ENCODE results near the gene ZNF365.

ZNF365 gene

DNA sequence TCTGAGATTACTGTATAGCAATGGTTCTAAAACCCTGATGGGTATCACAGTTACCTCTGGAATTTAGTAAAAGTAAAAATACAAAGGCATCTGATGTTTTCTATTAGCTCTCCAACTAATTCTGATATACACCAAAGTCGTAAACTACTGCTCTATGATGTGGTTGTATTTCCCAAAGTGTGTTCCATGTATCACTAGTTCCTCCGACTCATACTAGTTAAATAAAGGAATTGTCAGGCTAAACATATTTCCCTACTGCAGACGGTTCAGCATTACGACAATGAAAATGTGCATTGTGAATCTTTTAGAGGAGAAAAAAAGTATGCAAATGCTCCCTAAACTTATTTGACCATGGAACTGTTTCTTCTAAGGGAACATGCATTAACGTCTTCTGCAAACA, 38.9 kb downstream of the ZNF365 start:
- no peak for TF ChIP-seq CTCF (conservative IDR thresholded peaks at IDR 0.05; ENCODE audit: control insufficient read depth, insufficient read depth, low read depth, low read length)
- no peak for DNase-seq (ENCODE audit: low read depth)
- no peak overlapping the region for H3K4me3 ChIP-seq (ENCODE audit: control insufficient read depth, low read depth, low read length)

GRCh38 chr10:62413652-62414051, 39.5 kb downstream of the ZNF365 start:
- TF ChIP-seq CTCF (conservative IDR thresholded peaks at IDR 0.05; ENCODE audit: control insufficient read depth, insufficient read depth, low read depth, low read length) = no peak
- no peak overlapping the region for H3K4me3 ChIP-seq (ENCODE audit: control insufficient read depth, low read depth, low read length)
- DNase-seq (ENCODE audit: low read depth) = no peak

DNA sequence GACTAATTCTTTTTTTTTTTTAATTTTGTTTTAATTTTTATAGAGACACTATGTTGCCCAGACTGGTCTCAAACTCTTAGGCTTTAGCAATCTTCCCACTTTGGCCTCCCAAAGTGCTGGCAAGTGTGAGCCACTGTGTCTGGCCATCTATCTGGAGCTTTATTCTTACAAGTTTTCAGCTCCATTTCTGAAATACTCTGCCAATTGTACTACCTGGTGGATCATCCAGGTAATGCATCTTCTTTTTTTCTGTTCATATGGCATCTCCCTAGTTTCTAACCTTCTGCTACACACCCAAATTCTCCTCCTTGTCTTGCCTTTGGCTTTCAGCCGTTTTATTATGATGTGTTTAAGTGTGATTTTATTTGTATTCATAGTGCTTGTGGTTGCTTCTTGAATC, 40.2 kb downstream of the ZNF365 start:
- TF ChIP-seq CTCF (conservative IDR thresholded peaks at IDR 0.05; ENCODE audit: control insufficient read depth, insufficient read depth, low read depth, low read length) = no peak
- no peak for DNase-seq (ENCODE audit: low read depth)
- no peak overlapping the region for H3K4me3 ChIP-seq (ENCODE audit: control insufficient read depth, low read depth, low read length)

GRCh38 chr10:62422068-62422590, 48.0 kb downstream of the ZNF365 start:
- H3K4me3 ChIP-seq (ENCODE audit: control insufficient read depth, low read depth, low read length) = no peak overlapping the region
- peak; percentile 91 for DNase-seq (ENCODE audit: low read depth)
- TF ChIP-seq CTCF (conservative IDR thresholded peaks at IDR 0.05; ENCODE audit: control insufficient read depth, insufficient read depth, low read depth, low read length) = peak; percentile 32

DNA sequence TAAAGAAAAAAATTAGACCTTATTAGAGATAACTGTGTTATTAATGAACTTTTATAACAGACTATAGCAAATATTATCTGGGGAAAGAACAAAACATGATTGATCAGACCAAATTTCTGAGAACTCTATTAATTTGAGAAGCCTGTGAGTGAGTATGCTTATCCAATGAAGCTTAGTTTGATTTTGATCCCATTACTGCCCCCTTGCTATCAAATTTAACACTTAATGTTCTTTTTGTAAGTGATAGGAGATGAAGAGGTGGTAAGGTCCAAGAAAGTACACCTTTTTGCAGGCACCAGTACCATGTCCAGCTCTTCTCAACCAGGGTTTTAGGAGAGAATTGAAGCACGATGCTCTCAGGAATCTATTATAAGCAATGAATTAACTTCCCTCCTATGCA, 49.9 kb downstream of the ZNF365 start:
- peak; percentile 21 for TF ChIP-seq CTCF (conservative IDR thresholded peaks at IDR 0.05; ENCODE audit: control insufficient read depth, insufficient read depth, low read depth, low read length)
- H3K4me3 ChIP-seq (ENCODE audit: control insufficient read depth, low read depth, low read length) = no peak overlapping the region
- DNase-seq (ENCODE audit: low read depth) = peak; percentile 22

GRCh38 chr10:62426086-62426485, 51.9 kb downstream of the ZNF365 start:
- H3K4me3 ChIP-seq (ENCODE audit: control insufficient read depth, low read depth, low read length) = no peak overlapping the region
- TF ChIP-seq CTCF (conservative IDR thresholded peaks at IDR 0.05; ENCODE audit: control insufficient read depth, insufficient read depth, low read depth, low read length) = no peak
- DNase-seq (ENCODE audit: low read depth) = peak; percentile 45

GRCh38 chr10:62426600-62426999, 52.4 kb downstream of the ZNF365 start:
- no peak overlapping the region for H3K4me3 ChIP-seq (ENCODE audit: control insufficient read depth, low read depth, low read length)
- no peak for TF ChIP-seq CTCF (conservative IDR thresholded peaks at IDR 0.05; ENCODE audit: control insufficient read depth, insufficient read depth, low read depth, low read length)
- no peak for DNase-seq (ENCODE audit: low read depth)
